GM20431 (cell line): ENCODE measurements around the gene COX18.

Experiments
- in situ Hi-C: fragments of 300-500 bp; cut with MseI, MboI; formaldehyde crosslinking; loops from one replicate; pipeline ENCODE4 v1.15.0; 2020; ENCODE audit warnings: low sequenced_read_pairs; ENCODE audit not compliant: unreplicated experiment

The COX18 gene, protein sequence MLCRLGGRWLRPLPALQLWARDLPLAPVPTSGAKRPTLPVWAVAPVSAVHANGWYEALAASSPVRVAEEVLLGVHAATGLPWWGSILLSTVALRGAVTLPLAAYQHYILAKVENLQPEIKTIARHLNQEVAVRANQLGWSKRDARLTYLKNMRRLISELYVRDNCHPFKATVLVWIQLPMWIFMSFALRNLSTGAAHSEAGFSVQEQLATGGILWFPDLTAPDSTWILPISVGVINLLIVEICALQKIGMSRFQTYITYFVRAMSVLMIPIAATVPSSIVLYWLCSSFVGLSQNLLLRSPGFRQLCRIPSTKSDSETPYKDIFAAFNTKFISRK

DNA sequence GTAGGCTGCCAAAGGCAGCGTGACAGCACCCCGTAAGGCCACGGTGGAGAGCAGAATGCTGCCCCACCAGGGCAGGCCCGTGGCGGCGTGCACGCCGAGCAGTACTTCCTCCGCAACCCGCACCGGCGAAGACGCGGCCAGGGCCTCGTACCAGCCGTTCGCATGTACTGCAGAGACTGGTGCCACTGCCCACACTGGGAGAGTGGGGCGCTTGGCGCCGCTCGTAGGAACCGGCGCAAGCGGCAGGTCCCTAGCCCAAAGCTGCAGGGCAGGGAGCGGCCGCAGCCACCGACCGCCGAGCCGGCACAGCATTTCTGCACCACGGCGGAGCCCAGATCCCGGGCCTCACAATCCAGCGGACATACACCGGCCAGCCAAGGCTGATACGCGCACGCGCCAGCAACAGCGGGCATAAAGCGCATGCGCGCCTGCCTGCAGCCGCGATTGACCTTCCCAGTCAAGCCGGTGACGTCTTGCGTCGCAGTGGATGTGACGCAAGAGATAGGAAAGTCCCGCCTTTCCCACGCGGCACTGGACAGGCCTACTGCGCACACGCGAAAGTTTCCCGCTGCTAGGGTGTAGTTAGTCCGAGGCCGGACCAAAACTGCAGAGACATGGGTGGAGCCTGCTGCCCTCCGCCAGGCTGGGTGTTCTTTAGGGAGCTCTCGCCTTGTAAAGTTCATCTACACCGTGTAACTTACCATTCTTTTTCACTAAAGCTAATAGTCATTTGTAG, at the start of gene COX18:
Gene COX18, minus strand, starts transcription at position 379 of the 736 bp plus-strand sequence. Its CDS starts 67 bp downstream, at position 312.
- in situ Hi-C loops, result no loop called here

DNA sequence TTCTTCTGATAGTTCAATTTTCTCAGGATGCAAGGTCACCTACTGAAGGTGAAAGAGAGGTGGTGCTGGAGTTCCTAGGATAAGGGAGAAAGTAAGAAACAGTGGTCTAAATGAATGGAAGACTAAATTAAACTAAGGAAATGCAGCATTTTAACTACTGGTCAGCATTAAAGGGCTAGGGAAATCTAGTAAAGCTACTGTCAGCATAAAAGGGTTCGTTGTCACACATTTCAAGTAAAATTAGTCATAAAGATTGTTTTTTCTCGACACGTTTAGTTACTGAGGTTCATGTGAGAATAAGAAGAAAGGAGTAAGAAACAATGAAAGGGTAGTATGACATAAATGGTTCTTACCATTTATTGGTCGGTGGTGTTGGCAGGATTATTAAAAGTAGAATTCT, 40.0 kb upstream of the COX18 start:
- in situ Hi-C loops, result no loop called here

DNA sequence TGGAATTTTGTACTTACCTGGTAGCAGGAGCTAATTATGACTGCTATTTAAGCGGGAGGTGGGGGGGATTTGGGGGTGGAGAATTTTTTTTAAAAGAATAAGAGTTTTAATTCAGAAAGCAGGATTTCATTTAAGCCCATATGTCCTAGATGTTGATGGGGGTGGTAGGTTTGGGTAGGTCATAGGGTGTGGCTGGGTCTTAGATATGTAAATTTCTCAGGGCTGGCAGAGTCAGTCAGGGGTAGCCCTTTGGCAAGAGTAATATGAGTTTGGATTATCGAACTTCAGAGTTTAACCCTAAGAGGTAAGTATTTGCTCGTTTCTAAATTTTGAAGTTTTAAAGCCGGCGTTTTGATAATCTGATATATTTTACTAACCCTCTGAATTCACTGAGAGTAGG, 35.2 kb upstream of the COX18 start:
- in situ Hi-C loops, result no loop called here

DNA sequence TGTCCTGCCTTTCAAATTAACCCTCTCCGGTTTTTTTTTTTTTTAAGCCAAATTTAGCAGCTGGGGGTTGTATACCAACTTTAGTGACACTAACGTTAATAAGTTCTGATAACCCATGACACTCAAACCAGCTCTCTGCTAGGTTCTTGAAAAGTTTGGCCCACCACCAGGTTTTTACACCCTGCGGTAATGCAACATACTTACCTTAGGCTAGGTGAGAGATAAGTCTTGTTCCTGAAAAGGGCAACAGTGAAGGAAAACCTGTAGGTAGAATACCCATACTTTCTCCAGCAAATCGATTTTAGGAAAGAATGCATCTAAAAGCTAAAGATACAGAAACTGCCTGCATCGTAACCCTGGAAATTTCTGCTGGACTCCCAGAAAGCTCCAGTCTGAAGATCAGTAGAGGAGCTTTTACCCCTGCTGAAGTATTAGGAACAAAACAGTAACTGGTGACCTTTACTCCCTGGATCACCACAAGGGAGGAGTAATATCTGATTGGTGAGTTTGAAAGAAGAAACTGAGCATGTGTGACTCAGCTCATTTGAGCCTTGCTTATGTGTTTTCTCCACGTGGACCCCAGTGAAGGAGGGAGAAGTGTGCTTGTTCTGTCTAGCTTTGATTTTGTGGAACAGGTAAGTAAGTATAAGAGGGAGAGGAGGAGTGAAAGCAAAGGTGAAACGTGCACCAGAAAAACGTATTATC, 34.4 kb upstream of the COX18 start:
- in situ Hi-C loops, result no loop called here

DNA sequence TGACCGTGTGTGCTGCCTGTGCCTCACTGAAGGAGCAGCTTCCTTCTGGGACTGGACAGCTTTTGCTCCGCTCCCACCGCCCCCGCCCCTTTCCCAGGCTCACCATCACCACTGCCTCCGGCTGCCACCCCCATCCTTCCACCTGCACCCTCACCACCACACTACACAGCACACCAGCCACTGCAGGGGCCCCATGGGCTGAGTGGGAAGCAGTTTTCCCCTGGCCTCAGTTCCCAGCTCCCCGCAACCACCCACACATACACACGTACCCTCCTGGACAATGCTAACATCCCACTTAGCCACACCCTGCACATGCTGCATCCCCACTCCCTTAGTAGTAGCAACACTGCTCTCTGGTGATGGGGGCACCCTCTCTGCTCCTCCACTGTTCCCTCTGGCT, 29.6 kb upstream of the COX18 start:
- in situ Hi-C loops, result no loop called here

DNA sequence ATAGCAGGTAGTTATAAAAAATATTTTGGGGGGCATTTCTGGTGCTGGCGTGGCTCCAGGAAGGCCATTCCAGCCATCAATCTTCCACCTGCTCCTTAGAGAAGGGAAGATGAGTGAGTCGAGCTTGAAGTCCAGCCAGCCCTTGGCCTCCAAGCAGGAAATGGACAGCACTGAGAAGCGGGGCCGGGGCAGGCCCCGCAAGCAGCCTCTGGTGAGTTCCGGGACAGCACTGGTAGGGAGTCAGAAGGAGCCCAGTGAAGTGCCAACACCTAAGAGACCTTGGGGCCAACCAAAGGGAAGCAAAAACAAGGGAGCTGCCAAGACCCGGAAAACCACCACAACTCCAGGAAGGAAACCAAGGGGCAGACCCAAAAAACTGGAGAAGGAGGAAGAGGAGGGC, 29.2 kb upstream of the COX18 start:
- in situ Hi-C loops, result no loop called here

DNA sequence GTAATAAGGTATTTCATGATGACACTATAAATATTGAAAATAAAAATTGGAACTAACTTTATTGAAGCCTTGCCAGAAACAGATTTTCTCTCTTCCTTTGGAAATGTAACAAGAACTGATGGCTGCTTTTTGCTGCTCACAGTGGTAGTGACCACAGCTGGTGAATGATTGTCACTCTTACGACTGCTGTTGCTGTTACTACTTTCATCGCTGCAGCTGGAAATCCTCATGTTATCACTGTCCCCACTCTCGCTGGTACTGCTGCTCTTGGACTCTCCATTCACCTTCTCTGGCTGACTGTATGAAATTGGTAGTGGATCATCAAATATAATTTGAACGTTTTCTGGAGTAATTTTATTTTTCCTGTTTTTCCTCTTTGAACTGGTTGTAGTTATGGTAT, 28.5 kb upstream of the COX18 start:
- in situ Hi-C loops, result no loop called here

DNA sequence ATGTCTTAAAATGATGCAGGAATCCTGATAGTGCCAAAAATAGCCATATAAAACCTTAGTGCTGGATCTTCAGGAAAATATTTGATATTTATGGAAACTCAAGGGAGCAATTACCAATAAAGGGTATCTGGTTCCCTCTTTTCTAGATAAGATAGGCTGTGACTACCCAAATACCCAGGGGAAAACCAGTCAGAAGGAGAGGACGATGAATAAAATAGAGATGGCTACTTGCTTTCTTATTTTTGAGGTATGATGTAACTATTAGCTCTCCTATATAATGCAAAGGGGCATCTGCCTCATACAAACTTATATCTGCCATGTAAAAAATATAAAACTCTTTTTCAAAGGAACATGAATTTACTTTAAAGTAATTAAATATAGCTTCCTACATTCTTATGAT, 23.4 kb upstream of the COX18 start:
- in situ Hi-C loops, result no loop called here

DNA sequence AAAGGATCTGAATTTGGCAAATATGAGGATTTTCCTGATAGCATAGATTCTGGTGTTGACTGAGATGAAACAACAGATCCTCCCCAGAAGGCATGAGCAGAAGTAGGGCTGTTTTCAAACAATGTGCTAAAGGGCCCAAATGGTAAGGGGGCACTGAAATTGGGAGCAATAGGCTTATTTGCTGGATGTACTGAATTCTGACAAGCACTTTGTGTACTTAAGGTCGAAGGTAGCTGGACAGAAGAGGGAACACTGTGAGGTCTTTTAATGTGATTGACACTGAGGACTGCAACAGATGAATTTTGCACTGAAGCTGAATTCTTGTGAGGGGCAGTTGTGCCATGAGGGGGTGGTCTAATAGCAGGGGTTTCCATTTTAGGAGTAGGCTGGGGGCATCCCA, 21.2 kb upstream of the COX18 start:
- in situ Hi-C loops, result no loop called here

DNA sequence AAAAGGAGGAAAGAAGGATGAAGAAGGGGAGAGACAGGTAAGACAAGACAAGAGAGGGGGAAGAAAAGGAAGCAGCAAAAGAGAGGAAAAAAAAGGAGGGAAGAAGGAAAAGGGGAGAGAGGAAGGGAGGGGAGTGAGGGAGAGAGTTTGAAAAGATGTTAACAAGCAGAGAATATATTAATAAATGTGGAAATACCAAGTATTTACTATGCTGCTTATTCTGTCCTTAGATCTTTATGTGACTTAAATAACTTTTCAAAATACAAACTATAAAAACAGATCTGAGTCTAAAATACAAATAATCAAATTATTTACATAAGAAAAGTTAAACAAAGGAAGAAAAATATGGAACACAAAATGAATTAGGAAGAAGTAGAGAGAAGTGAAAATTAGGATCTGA, 18.4 kb upstream of the COX18 start:
- in situ Hi-C loops, result no loop called here

DNA sequence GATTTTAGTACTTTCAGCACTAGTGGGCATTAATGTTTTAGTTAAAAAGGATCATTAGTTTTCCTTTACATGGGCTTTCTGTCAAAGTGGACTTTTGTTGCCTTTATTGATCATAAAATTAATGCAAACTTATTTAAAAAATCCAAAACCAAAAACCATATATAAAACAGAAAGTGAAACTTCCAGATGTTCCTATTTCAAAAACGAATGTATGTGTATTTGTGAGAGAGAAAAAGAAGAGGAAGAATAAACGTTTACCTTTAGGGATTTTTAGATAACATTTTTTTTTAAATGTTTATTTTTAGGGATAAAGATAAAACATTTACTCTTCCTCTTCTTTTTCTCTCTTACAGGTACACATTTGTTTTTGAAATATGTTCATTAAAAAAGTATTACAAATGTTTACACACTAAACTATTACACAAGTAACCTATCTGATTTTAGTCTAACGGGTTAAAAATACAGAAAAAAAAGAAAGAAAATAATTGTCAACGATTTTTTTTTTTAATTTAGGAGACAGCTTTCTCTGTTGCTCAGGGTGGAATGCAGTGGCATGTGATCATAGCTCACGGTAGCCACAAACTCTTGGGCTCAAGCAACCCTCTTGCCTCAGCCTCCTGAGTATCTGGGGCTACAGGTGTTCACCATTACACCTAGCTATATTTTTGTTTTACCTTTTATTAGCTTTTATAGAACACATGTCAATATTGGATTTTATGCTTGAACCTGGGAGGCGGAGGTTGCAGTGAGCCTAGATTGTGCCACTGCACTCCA, 16.8 kb upstream of the COX18 start:
- in situ Hi-C loops, result no loop called here

DNA sequence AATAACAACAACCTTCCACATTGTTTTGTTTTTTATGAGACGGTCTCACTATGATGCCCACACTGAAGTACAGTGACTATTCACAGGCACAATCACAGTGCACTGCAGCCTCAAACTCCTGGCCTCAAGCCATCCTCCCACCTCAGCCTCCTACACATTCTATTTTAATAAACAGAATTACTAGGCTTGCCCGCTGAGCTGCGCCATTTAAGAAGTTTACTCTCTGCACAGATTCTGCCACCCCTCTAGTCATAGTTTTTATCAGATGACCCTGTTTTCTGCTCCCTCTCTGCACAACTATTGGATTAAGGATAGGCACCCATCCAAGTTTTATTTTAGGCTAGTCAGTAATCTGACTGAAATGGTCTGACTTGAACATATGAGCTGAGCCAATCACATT, 11.3 kb upstream of the COX18 start:
- in situ Hi-C loops, result no loop called here

DNA sequence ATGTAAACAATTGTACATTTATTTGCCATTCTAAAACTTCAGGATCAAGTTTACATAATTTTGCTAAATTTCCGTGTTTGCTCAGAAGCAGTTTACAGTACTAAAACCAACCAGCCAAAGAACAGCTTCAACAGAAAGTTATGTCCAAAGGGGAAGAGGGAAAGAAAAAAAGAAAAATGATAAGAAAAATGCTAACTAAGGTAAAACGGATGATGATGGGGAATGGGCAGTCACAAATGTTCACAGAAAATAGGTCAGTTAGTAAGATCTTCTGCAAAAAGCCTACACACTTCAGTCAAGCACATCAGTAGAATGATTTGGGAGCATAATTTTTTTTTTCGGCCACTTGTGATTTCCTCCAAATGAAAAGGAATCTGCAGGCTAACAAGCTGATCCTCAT, 6.3 kb upstream of the COX18 start:
- in situ Hi-C loops, result no loop called here

DNA sequence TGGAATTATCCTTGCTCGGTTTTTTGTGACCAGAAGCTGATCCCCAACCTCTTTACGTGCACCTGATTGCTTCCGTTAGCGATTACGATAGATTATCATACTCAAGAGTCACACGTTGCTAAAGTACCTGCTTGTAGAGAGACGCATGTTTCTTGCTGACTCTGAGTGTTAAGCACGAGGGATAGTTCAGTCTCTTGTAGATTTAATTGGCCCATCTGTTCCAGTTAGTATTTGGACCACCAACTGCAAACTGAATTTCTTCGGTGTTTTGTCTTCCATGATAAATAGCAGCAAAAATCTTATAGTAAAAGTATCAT, 516 bp upstream of the COX18 start:
- in situ Hi-C loops, result no loop called here

DNA sequence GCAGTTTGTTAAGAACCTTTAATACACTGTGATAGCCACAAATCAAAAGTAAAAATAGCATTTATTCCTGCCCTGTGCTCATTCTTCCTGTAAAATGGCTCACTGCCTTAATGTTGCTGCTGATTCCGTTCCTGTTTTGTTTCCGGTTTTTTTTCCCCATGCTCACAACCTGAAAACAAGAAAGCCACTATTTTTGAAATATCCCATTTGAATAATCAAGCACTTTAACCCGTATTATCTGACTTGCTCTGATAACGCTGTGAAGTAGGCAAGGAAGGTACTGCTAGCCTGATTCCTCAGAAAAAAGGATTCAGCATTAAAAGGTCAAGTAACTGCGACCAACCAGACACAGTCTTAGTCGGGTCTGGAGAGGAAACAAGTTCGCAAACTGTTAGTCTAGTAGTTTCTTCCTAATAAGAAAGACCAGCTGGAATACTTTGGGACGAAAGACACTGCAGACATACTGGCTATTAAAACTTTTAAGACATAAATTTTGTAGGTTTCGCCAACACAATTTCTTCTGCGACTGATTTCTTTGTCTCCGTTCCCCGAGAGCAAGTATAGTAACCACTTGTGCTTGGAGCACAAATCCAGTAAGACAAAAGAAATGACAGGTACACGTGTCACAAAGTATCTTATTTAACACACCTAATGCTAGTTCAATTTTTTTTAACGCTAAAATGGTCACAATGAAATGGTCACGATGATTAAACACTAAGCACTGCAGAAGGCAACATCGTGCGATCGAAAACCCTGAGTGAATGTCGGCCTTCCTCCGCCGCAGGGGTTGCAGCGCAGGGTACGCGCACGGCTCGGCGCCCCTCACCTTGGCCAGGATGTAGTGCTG, 802 bp downstream of the COX18 start:
- in situ Hi-C loops, result no loop called here

DNA sequence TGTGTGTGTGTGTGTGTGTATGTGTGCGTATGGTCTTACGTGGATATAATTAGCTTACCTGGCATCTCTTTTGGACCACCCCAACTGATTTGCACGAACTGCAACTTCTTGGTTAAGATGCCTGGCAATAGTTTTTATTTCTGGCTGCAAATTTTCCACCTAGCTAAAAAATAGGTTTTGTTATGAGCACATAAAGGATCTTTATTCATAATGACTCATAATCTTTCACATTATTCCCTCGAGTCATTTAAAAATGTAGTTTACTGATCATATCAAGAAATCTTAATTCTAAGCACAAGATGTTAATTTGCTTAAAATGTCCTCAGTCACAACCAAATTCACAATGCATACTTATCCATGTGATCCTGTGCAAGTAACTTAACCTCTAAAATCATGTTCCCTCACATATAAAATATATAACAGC, 1.5 kb downstream of the COX18 start:
- in situ Hi-C loops, result no loop called here

DNA sequence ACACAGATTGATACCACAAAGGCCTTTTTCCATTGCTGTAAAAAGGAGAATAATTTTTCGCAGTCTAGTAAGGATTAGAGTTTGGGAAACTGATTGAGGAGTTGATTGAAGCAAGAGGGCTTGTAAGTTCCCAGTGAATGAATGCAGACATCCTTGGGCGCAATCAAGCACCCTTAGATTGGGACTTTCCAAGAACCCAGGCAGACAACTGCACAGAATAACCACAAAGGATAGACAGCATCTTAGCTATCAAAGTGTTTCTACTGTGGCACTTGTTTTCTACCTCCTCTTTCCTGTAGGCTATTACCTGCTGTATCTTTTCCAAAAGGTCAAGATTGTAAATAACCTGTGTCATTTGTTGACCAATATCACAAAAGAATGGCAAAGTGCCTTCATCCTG, 2.6 kb downstream of the COX18 start:
- in situ Hi-C loops, result no loop called here

DNA sequence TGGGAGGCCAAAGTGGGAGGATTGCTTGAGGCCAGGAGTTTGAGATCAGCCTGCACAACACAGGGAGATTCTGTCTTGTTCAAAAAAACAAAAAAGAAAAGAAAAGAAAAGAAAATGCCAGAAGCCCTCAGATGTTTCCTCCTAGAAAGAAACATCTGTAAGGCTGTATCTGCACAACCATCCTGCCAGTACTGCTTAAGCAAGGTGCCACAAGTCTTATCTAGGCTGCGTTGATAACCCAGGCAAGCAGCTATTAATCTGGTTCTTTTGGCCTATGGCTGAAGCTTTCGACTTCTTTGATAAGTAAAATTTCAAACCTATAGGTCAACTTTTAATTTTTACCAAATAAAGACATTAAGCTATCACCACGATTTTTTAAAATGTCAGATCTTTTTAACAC, 3.1 kb downstream of the COX18 start:
- in situ Hi-C loops, result no loop called here

DNA sequence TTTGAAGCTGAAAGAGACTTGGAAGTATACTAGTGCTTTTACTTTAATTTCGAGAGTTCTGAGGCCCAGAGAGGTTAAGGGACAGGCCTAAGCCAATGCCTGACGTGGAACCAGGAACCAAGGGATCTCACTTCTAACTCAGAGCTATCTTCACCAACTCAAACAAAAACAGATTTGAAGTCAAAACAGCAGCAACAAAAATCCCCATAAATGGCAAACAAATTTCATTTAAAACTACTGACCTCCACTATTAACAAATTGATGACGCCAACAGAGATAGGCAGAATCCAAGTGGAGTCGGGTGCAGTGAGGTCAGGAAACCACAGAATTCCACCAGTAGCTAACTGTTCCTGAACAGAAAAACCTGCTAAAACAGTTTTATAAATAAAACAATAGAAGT, 5.0 kb downstream of the COX18 start:
- in situ Hi-C loops, result no loop called here
